NCI-H146 treated with DMSO at 0.1 percent for 48 hours (cell line): ENCODE measurements around the gene CATSPERB.
"Not testable (repeated sequence)": the region's sequence is repeated elsewhere in the genome, so short reads cannot be mapped to it uniquely, and the experiment has no call there.

Experiments used
- DNase-seq: peaks from one replicate; lab custom pipeline; 2025; ENCODE audit not compliant: unreplicated experiment; lab: John Stamatoyannopoulos, UW

CATSPERB gene, protein sequence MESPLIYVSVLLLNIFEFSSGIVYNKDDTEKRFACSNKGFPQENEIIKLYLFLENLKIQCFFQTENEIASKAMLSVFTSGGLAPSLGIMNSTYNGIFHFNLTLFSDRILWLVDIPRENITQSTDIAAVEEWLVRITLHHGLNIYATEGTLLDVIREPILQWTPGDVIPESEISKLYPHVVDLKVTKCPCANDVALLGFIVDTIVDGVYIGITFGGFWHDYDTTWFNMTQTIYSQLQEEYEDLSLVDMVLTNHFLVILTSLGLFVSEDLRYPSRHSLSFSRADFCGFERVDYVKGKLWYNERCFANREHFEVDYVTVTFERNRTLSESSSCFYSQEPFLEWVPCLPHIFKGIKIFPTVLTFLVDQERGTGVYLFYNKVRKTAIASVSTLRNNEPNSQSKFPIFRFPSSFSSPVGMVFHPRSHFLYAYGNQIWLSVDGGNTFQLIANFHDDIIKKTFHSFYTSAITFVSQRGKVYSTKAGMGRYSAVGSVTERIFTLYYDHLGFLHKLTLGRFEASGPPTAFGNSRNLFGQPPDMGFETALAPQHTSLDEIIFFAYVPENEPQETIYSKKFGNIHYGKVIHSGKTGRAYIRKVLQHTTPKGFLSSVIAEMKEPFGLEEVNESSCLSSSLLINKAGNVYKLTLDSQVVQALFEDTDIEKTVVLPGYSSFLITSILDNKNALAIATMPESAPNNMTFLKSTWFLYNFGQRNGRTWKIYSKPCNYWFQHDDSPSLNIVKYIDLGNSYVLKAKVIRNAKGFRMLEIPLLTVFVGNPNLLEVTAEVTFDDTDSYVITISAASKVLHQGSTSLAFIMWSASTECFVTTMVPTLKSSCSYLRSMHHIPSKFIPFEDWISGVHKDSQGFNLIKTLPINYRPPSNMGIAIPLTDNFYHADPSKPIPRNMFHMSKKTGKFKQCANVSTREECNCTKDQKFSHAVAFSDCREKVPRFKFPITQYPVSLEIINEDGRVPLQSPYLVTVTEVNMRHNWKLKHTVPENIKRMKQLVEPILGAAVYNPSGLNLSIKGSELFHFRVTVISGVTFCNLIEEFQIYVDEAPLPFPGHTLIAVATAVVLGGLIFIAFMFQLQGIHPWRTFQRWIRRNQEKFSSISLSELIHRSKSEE

DNA sequence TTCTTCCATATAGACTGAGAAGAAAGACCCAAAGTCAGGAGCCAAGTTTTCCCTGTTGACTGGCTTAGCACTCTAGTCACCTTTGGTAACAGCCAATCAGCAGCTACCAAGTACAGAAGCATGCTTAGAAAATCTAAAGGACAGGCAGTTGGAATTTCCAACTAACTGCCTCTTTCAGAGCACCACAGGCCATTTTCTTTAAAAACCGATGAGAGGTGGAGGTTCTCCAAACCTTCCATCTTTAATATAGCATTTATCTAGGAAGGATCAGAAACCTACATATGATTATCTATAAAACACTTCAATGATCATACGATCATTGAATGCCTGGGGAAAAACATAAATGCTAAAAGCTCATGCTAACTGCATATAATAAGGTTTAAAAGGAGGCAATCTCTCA lies at the start of gene CATSPERB:
CATSPERB (minus strand) TSS at position 101 of the 400 bp plus-strand sequence. CDS start 2,607 bp downstream, outside the sequence.
- DNase-seq = no peak

DNA sequence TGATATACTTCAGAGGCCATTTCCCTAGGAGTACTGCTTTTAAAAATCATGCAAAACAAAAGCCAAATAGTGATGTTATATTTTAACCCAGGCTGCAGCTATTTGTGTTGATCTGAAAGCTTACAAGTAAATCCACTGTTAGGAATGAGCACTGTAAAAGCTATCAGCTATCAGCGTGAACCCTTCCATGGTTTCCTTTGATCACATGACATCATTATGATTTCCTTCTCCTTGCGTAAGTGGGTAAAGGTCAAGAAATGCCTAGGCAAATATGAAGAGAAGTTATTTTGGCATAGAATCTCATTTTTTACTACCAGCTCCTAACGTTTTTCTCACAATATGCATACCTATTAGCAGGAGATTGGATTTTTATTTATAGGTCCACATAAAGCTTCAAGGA lies 48.6 kb upstream of the CATSPERB start:
- no peak for DNase-seq

DNA sequence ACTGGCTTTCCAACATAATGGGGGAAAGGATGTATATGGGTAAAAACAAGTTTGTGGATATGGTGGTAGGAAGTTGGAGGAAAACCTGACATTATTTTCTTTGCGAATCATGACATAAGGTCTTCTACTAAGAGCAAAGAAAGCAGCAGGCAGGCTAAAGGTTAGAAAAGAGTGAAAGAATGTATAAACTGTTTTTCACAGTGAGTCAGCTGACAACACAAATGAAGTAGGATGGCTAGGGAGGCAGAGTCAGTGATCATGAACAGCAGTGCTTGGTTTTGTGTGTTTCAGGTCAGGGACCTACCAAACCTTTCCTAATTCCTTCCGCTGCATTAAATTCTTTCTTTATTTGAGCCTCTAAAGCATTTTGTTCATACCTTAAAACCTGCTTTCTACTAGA lies 46.3 kb upstream of the CATSPERB start:
- no peak for DNase-seq

DNA sequence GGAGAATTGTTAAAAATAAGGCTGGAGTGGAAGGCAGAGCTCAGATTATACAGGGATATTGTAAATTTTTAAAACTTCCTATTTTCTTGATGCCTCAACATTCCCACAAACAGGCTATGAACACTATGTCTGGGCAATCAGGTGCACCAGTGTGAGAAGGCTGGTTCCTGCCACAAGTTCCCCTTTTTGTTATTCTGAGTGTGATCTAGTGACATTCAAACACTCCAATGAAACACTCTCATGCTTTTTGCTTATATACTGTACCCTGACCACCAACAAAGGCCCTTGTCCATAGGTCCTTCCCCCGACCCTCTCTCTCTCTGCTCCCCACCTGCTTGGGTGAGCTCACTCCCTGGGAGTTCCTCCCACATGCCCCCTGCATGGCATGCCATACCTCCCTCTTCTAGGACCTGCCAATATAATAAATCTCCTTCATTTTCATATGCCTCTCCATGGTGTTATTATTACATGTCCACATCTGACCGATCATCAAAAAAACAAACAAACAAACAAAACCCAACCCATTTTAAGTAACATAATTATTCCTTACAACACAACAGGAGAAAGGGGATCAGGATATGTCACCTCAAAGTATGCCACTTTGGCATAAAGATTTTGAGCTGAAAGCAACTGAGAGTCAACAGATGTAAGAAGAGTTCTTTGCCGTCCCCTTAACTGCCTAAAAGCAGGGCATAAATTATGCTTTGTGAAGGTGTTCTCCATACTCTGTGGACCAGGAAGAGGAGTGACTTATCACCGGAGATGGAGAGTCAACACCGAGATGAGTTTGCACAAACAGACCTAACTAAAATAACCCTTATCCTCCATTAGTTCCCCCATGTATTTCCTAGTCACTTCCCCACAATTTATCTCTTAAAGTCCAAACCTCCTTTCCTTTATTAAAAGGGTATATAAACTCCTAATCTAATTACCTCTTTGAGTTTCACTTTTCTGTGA lies 42.5 kb upstream of the CATSPERB start:
- DNase-seq = no peak

DNA sequence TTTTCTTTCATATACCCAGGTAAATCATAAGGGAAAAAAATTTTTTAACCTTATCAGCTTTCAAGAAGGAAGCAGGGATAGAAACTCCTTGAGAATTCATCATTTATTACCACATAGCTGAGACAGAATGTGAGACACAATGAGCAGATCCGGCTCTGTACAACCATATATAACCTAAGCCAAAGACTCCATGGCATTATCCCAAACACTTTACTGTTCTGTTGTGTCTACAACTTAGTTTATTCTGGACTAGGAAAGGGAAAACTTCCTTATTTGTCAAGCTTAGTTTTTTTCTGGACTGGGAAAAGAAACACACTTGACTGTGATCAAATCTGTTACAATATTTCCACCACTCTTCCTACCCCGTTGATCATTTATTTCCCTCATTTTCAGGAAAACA lies 38.3 kb upstream of the CATSPERB start:
- no peak for DNase-seq

DNA sequence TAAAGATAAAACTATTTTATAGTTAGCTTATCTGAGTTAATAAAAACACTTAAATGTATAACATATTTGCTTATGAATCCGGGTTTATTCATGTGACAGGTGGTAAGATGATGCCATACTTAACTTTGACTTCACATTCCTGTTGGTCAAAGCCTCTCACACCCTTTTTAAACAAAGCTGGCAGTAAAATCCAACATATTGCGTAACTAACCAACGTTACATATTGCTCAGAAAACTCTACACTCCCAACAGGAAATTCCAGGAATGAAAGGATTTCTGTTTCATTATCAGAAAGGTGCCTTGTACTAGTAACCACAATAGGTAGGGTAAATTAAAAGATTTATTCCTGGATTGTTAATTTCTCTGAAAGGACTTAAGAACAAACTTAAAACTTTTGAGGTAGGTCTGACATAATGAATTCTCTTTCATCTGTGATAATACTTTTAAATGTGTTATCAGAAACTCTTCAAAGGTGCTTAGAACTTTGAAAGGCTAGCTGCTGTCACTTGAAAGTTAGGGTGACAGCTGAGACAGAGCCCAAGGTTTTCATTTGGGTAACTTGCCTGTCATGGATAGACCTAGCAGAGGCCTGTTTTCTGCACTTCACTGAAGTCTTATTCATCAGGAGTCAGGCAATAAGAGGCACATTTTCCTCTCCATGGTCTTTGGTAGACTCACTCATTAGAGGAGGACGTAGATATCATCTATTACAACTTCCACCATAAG lies 23.8 kb upstream of the CATSPERB start:
- DNase-seq = no peak

DNA sequence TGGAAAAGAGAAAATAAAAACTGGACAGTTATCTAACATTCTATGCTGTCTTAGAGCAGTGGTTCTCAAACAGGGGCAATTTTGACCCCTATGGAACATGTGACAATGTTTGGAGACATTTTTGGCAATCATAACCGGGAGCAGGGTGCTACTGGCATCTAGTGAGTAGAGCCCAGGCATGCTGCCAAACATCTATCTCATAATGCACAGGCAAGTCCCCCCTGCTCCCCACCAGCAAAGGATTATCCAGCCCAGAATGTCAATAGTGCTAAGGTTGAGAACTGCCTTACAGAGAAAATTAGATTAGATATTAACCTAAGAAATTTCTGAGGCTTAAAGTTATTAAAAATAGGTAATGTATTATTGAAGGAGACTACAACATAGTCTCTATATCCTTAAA lies 22.9 kb upstream of the CATSPERB start:
- no peak for DNase-seq

DNA sequence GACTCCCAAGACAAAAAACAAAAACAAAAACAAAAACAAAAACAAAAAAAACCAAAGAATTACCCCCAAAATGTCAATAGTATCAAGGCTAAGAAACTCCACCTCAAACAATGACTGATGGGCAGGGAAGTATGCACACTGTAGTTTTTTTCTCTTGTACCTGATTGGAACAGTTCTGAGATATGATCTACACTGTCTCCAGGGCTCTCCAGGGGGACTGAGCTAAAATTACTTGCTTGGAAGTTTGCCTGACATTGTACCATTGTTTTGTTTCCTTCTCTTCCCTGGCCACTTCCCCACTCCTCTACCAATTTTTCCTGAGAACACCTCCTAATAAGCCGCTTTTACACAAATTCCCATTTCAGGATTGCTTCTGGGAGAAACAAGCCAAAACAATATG lies 22.3 kb upstream of the CATSPERB start:
- DNase-seq = no peak

DNA sequence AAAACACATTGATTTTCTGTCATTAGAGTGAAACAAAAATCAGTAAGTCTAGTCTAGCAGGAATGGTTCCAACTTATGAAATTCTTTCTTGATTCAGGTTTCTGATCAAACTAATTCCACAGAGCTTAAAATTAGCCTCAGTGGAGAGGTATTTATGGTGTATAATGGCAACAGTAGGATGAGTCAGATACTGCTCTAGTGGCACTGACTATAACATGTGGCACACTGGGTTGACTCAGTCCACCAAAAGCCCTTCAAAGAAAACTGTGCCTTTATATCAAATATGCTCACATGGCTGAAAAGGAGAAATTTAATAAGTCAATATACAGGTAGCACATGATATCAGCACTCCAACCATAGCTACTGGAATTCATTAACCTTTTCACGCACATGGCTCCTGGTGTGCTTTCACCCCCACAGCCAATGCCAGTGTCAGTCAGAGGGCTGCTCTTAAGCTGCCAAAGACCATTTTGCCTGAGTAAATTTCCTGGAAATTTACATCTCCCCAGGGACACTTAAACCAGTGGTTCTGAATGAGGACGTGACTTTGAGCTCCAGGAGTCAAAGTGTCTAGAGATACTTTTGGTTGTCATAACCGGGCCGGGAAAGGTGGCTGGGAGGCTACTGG lies 21.7 kb upstream of the CATSPERB start:
- no peak for DNase-seq

DNA sequence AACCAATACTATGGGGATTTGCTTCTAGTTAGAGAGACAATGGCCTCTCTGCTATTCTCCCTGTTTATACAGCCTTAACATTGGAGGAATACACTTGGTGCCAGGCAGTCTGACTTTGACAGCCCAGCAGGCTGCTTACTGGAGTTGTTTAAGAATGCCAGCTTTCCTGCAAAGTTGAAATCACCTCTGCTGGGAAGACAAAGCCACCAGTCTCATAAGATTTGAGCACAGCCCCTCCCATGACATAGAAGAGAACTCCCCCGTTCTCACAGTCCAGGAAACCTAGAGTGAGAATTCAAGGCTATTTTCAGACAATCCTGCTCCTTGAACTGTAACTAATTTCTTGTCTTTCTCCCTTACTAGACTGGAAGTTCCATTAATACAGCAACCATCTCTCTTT lies 21.1 kb upstream of the CATSPERB start:
- no peak for DNase-seq

DNA sequence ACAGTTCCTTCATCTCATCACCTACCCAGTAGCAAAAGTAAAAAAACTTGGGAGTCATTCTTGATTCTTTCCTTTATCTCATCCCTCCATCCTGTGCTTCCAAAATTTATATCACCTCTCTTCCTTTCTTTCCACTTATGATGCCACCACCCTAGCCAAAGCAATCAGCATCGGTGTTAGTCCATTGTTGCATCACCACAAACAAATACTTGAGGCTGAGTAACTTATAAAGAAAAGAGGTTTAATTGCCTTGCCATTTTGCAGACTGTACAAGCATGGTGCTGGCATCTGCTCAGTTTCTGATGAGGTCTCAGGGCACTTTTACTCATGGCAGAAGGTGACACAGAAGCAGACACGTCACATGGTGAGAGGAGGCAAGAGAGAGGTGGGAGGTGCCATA lies 19.8 kb upstream of the CATSPERB start:
- DNase-seq = no peak

DNA sequence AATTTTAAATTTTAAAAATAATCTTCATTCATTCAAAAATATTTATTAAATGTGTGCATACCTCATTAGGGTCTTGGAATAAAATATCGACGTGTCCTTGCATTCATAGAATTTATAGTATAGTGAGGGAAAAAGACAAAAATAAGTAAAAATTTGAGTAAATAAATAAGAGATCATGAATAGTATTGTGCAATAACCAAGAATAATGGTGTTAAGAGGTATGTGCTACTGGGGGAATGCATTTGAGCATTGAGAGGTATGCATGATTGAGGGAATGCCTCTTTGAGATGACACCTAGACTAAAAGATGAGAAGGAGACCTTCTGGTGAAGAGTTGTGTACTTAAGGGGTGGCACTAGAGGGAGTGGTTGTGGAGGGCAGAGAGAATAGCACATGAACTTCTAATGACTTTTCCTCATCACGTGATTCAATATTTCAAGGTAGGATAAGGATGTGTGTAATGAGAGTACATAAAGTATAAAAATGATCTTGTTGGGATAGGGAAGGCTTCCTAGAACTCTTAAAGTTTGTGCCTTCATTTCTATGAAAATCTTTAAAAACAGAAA lies 18.8 kb upstream of the CATSPERB start:
- DNase-seq = no peak

DNA sequence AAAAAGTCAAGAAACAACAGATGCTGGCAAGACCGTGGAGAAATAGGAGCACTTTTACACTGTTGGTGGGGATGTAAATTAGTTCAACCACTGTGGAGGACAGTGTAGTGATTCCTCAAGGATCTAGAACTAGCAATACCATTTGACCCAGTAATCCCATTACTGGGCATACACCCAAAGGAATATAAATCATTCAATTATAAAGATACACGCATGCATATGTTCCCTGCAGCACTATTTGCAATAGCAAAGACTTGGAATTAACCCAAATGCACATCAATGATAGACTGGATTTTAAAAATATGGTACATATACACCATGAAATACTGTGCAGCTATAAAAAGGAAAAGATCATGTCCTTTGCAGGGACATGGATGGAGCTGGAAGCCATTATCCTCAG lies 18.0 kb upstream of the CATSPERB start:
- DNase-seq = no peak

DNA sequence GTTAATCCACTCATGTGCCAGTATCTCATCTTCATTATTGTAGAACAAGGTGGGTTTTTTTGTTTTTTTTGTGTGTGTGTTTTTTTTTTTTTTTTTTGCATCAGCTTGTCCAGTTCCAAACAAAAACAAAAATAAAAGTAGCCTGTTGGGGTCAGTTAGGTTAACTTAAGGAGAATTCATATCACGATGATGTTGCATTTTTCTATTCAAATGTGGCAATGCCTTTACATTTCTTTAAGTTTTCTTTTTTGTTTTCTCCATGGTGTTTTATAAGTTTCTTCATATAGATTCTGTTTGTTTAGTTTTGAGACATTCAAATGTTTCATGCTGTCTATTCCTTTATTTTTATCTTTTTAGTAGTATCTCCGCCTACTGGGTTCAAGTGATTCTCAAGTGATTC lies 16.2 kb upstream of the CATSPERB start:
- DNase-seq = no peak

DNA sequence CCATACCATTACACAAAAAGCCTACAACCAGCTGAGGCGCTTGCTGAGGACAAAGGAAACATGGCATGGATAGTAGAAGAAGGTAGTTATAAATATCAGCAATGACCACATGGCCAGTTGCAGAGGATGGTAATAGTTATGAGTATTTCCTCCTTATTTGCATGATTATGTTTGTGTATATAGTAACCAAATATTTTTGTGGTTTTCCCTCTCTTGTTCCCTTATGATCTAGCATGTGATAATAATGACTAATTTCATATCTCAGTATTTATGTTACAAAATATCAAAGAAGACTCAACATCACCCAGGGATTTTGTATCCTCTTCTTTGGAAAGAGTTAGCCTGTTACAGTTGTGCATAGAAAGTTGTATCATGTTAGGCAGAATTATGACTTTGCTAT lies 13.5 kb upstream of the CATSPERB start:
- no peak for DNase-seq

DNA sequence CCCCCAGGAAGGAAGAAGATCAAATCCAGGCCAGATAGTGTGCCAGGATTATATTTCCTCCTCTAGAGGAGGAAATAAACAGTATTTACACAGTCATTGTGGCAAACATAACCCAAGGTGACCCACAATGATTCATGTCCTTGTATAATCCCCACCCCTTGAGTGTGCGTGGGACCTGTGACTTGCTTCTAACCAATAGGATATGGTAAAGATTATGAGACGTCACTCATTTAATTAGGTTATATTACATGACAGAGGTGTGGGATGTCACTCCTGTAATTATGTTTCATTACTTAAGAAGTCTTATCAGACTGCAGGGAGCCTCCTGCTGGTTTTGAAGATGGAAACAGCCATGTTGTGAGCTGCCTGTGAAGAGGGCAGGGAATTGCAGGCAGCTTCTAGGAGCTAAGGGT lies 12.2 kb upstream of the CATSPERB start:
- DNase-seq = no peak

DNA sequence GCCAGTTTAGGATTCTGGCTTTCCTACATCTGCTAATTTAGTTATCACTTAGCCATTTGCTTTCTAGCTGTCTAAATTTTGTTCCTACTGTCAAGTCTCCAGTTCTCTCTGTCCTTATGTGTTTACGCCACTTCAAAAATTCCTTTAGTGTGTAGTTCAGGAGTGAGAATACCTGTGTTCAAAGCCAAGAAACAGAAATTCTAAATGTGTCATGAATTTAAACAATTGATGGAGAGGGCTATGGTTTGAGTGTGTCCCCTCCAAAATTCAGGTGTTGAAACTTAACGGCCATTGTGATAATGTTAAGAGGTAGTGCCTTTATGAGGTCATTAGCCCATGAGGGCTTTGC lies 11.4 kb upstream of the CATSPERB start:
- no peak for DNase-seq

DNA sequence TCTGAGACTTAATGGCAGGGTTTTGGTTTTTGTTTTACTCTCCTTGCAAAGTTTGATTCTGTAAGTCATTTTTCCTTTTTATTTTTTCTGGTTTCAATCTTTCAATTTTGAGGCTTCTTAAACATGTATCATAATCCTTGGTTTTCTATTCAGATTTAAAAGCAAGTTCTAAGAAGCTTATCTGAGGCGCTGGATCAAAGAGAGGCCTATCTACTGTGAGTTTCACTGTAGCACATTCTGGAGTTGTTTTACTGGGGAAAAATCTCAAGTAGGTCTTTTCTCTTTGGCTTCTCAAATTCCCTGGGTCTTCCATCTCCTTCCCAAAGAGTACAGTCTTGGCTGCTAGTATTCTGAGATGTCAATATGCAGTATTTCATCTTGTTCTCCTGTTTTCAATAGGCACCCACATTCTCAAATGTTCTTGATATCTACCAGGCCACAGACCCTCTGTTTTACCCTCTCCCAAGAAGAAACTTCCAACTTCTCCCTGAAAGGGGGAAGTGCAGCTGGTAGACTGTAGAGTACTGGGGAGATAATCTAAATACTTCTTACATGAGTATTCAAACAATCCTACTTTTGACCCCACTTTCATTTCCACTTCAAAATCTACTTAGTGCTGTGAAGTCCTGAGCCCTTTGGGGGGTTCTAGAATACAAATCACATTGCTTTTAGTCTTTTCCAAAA lies 10.9 kb upstream of the CATSPERB start:
- no peak for DNase-seq

DNA sequence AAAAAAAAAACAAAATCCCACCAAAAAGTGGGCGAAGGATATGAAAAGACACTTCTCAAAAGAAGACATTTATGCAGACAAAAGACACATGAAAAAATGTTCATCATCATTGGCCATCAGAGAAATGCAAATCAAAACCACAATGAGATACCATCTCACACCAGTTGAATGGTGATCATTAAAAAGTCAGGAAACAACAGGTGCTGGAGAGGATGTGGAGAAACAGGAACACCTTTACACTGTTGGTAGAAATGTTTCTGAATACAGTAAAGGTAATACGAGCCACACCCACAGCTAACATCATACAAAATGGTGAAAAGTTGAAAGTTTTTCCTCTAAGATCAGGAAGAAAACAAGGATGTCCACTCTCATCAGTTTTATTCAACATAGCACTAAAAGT lies 8.0 kb upstream of the CATSPERB start:
- not testable (repeated sequence) for DNase-seq
